GM19372 (cell line): Measurements from ENCODE around the gene PID1.

Source experiments
- ATAC-seq: cut with Tn5 transposase; IDR thresholded peaks from one replicate; pipeline ENCODE4 v1.9.1; 2021; ENCODE audit warnings: mild to moderate bottlenecking, low read depth, moderate library complexity; ENCODE audit not compliant: unreplicated experiment

The PID1 gene

DNA sequence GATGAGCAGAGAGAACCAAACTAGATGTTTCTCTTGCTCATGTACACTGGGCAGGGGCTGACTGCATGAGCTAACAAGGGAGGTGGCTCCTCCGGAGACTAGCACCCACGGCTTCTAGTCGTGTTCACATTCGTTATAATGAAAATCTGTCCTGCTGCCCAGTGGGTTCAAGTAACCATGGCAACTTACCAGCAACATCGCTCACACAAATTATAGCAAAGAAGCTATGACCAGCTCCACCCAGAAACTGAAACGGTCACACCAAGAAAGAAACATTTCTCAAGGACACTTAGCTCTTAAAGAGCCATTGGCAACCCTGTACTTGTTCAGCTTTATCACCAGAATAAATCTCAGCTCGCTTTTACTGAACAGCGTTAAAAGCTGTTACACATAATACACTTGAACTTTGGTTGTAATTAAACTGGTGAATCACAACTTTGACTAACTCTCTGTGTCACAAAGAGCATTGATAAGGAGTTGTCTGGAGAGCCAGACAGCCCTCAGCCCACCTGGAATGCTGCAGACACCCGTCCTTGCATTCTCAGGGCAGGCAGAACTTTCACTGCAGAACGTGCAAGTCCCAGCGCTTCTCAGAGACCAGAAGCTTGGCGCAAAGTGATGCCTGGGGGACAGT, 141.2 kb downstream of the PID1 start:
- ATAC-seq, result no peak

DNA sequence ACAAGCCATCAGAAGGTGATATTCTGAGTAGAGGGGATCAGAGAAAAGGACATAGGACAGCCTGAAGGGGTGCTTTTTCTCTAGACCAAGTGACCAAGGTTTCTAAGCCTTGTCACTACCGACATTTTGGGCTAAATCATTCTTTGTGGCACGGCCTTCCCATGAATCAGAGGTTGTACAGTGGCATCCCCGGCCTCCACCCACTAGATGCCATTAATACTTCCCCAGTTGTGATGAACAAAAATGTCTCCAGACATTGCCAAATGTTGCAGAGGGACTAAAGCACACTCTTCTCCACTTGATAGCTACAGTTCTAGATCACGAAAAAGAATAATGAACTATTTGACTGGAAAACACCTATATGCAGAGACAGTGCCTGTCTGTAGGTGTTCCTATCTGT, 143.6 kb downstream of the PID1 start:
- ATAC-seq, result no peak

DNA sequence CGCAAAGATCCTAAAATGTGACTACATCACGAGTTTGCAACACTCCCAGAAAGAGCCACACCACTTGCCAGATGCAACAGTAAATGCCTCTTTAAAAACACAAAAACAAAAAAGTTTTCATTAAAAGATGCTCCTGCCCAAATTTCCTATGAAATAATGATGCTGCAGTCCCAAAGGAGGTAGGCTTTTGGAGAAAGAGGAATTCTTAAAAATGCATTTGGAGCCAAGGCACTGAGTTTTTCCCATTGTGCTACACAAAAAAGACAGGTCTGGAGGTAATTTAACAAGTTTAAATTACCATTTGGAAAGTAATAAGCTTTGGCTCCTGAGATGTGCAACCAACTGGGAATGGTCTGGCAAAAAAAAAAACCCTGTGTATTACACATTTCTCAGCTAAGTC, 145.0 kb downstream of the PID1 start:
- no peak for ATAC-seq

DNA sequence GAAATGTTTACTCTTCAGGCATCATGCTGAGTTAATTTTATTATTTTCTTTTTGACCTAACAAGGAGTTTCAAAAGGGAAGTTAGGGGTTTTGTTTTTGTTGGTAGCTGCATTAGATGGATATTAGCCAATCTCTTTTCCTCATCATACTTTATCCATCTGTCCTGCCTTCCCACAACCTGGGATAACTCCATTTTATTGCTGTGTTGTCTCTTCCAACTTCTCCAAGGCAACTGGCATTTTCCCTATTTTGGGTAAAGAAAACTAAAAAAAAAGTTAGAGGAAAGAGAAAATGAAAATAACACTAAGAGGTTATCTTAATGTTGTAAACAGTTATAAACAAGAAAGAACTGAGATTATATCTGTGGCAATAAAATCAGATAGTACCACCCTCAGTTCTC, 147.0 kb downstream of the PID1 start:
- ATAC-seq, result no peak

DNA sequence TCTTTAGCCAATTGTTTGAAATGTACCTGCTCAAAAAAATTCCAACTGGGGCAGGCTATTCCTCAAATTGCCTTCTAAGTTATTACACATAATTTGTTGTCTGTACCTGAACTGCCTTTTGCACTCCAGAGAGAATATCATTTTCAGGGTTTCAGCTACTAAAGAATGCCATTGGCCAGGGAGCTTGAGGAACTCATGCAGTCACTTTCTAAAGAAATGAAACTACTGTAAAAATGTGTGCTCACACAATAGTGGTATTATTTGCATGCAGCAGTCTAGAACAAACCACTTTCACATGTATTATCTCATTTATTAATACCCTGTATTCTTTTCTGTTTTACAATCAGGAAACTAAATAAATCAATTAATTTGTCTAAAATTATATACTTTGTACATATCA, 152.2 kb downstream of the PID1 start:
- no peak for ATAC-seq

DNA sequence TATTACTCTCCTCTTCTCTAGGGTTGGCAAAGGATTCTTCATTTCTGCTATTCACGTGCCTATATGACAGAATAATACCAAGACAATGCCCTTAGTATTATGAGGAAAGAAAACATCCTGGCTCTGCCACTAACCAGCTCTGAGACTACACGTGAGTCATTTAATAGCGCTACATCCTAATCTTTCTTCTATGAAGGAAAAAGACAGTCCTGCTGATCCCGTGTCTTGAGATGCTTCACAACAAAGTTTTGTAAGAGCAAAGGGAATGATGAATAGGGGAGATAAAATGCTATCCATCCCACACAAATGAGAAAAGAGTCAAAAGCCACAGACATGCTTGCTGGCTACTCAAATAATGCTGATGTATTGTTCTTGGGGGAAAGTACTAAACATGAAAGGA, 152.8 kb downstream of the PID1 start:
- no peak for ATAC-seq

DNA sequence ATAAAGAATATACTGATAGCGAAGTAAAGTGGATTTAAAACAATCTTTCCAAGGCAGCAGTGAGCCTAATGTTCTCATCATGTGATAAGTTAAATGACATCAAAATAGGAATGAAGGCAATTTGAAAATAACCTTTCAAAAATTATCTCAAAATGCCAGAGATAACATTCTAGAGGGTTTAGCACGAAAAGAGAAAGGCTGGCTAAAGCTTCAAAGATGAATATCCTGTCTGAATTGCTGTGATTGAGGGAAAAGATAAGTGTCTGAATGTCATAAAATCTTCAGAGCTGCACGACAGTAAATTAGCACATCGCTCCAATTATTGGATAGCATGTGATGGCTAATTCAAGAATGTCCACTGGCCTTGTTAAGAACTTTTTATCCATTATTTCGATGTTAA, 159.3 kb downstream of the PID1 start:
- no peak for ATAC-seq

DNA sequence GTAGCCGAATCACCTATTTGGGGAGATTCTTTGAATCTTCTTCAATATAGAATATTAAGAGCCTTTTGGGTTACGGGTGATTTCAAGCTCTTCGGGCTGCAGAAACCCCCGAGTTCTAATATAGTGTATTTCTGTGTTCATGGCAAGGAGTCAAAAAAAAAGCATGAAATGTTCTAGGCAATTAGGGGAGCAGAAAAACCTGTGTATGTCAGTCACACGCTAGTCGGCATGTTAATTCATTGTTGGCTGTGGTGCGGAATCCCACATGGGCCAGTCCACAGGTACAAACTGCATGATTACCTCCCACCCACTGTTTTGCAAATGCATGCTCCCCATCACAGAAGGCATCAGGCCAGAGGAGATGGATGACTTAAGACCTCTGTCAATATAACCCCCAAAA, 161.9 kb downstream of the PID1 start:
- ATAC-seq, result no peak

DNA sequence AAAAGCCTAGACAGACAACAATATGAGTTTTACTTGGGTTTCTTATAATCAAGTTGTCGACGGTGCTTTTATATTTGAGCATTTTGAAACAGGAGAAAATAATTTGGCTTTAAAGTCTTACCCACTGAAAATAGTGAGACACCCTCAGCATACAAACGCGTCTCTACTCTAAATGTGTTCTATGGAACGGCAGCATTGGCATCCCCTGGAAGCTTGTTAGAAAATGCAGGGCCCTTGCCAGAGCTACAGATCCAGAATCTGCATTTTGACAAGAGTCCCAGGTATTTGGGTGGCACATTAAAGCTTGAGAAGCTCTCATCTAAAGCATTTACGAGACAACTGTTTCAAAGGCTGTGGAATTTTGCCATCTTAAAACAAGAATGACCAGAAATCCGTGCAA, 163.5 kb downstream of the PID1 start:
- ATAC-seq, result no peak

DNA sequence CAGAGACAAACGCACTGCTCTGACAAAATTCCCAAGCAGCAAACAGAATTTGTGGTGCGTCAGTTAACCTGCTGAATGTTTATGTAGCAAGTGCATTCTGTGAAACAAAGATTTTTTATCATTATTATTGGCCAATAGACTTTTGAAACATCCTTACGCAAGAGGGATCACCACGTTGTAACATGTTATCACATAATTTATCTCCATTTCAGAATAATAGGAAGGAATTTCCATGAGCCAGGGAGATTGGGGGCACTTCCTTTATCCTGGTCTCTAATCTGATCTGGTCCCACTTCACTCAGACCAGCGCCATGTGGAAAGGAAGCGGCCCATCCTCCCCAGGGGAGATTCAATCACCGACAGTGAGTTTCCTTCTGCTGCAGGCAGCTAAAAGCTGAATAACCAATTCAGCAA, 166.1 kb downstream of the PID1 start:
- no peak for ATAC-seq

DNA sequence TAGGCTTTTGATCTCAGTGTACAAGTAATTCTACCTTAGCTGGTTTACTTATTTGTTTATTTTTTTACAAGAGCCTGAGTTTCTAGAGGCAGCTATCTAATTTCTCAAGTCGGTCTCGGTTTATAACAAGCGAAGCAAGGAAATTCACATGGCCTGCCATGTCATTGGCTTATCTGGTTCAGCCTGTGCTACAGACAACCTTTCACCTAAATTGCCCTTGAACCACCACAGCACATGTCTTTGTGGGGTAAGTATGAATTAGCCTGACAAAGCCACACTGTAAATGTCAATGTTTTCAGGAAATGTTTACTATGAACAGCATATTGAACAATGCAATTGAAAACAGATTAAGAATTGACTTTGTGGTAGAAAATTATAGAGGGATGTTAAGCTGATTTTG, 167.1 kb downstream of the PID1 start:
- ATAC-seq, result no peak

DNA sequence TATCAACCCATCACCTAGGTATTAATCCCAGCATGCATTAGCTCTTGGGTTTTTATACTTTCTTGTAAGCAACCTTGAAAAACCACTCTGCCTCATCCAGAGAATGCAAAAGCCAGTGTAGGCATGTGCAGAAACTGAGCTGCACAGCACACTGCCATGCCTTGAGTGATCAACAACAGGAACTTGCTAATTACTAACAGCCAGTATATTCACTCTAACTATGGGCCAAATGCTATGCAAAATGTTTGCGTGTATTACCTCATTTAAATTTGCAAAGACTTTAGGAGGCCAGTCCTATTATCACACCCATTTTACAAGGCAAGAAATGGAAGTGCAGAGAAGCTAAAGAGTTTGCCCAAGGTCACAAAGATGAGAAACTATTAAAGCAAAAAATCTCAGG, 169.8 kb downstream of the PID1 start:
- ATAC-seq, result no peak

DNA sequence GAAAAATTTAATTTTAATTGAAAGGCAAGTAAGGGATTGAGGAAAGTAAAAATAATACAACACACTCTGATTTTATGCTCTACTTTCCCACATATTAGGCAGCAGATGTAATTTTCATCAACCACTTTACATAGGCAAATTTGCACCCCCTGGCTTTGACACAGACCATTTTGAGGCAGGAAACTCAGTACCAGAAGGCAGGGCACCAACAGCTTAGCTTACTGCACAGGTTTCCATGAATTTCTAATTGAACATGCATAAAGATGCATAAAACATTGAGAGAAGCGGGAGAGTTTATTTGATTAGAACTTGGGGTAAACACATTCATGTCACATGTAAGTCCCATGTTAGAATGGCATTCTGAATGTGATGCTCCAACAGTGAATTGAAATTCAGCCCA, 171.9 kb downstream of the PID1 start:
- no peak for ATAC-seq

DNA sequence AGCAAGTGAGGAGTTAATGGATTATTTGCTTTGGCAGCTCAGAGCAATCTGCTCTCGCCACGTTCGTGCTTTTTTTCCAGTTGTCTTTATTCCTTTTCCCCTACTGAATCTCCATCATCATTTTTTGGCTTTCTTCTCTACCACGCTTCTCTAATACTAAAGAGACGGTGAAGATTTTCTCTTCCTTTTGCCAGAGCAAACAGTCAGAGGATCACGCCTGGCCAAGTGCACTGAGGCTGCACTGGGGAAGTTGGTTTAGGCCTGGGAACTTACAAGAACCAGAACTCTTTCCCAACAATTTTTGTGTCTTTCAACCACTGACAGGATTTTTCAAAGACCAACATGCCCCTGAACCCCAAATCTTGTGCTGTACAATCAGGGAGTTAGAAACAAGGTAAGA, 172.3 kb downstream of the PID1 start:
- ATAC-seq, result no peak

DNA sequence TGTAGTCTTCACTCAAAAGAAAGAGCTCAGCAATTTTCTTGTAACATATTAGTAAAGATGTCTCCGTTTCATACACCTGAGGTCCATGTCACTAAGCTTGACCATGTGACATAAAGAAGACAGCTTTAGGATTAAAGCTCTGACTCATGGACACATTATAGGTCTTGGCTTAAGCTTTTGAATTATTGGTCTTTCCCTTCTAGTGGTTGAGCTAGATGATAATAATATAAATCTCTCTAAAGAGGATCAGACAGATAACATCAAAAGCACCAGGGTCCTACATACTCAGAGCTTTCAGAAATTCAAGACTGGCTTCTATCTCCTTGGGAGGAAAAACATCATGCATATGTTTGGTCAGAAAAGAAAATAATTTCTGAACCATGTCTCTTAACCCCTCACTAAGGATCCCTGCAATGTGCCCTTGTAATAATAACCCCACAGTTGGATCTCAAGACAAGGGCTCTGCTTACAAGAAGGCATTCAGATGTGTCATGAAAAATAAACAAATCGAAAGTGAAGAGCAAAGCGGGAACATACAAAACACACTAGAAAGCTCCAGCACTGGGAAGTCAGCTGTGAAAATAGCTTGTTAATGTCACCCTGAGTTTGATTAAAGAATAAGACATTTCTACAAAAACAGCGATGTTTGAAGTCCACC, 174.5 kb downstream of the PID1 start:
- ATAC-seq, result no peak

DNA sequence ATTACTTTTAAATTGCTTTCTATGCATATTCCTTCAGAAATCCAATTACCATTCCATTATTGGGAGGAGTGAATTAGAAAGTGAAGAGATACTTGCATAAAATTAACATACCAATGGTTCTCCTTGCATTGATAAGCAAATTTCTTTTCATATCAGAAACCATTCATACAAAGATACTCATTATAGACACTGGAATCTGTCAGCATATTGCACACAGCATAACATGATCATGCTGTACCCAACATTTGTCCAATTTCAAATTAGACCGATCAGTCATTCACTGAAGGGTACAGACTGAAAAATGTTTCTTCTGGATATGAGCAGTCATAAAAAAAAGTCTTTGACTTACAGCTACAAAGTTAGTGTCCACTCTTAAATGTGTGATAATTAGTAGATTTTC, 175.6 kb downstream of the PID1 start:
- ATAC-seq, result no peak

DNA sequence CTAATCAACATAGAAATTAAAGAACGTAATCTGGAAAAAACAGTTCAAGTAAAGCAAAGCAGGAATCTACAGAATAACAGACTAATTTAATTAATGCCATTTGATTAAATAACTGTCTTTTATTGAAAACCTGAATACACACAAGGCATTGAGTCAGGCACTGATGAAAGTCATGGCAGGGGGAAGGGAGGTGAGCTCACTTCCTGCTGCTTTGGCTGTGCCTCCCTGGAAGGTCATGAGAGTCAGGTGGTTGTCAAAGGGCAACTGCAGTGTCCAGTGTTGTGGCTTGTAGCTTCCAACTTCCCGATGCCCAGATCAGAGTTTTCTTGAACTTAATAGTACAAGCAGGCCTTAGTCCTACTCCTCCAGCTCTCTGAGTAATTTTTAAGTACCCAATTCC, 180.9 kb downstream of the PID1 start:
- no peak for ATAC-seq

DNA sequence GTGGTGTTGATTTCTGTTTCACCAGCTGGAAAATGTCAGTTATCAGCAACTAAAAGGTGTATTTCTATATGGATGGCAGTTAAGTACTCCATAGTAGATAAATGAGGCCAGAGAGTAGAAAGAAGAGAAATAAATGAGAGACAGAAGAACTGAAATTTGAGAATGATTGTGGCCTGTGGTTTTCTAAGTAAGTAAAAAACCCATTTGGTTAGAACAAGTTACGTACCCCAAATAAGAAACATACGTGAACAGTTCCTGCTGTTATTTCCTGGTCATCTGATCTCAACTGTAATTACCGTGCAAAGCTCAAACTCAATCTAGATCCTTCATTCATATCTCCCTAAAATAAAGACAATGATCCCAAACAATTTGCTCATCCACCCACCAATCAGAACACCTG, 181.3 kb downstream of the PID1 start:
- no peak for ATAC-seq

DNA sequence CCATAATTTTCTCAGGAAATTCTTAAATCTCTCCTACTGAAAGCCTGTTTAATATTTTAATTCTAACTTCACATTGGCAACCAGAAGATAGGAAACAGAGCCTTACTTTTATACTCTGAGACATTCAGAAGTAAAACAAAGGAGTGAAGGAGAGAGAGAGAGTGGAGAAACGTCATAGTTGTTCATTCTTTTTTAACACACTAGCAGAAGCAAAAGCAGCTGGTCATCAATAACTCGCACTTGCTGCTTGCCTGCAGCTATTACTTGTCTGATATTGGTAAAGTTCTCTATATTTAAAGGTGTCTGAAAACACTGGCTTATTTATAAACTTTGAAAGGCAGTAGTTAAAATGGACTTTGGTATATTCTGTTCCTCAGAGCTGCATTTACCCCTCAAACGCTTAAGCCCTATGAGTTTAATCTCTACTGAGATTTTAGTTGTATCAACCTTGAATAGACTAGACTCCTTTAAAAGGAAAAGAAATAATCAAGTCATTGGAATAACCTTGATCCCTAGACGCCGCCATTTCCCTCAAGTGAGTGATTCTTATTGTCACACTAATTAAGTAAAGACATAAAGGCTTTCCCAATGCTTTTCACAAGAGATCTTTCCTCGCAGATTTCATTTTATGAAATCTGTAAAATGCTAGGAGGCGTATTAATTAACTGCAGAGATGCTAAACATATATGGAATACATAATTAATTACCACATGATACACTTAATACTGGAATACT, 182.0 kb downstream of the PID1 start:
- ATAC-seq, result no peak

DNA sequence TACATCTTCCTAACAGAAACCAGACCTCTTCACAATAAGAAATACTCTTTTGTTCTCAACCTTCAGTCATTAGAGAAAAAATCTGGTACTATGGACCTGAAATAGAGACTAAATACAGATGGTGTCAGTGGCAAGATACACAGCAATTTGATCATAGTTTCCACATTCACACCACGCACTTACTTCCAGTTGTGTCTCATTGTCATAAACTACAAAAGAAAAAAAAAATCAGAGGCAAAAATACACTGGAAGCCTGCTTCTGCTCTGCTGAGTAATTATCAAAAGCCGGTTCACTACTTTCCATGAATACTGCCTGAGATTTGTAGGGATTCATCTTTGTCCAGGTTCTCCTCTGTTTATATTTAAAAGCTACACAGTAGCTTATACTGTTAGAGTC, 182.6 kb downstream of the PID1 start:
- ATAC-seq, result no peak

DNA sequence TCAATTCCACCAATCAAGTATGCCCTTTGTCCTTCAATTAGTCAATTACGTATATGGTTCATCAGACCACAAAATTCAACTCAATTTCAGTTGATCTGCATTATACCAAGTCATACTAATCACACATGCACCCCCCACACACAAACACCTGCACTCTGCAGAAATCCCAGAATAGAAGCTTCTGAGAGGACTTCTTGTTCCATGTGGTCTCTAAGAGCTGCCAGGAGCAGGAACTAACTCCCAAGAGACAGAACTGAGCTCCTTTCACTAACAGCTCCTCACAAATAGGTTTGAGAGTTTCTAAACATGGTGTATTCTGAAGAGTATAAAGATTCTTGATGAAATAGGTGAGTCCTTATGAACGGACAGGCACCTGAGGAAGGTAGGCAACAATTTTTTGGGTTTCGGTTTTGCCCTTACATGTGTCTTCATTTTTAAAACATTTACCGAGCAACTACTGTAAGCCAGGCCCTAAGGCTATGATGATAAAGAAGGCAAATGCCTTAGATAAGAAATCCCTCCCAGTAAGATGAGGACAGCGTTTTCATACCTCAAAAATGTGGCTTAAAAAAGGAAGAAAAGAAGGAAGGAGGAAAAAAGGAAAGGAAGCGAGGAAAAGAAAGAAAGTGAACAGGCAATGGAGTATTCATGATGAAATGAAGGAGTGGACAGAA, 183.1 kb downstream of the PID1 start:
- no peak for ATAC-seq

DNA sequence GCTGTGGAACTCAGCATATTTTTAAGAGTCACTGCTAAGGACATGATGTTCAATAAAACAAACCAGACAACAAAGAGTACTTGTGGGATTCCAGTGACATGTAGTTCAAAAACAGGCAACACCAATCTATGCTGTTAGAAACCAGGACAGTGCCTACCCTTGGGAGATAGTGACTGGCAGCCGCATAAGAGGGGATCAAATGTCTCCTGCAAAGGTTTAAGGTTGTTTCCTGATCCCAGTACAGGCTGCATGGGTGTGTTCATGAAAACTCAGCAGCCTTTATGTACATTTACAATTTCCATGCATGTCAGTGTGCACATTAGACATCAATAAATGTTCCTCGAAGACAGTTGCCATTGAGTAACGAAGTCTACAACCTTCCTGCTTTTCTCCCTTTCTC, 183.8 kb downstream of the PID1 start:
- ATAC-seq, result no peak
